Naive B cell (primary cell): ENCODE results near the gene MARCKSL1. TPM values are rescaled to one million over a fixed set of nuclear protein-coding genes. Genes with fewer than 3 reads are reported as not detected.
A peak's percentile ranks its signal among the peaks of the same experiment; 100 is the strongest.
"Not testable (repeated sequence)": the region's sequence is repeated elsewhere in the genome, so short reads cannot be mapped to it uniquely, and the experiment has no call there.

Source experiments
- ATAC-seq, 2 donors: fragments of 150-1000 bp; cut with Tn5 transposase; 2 replicates each; pipeline ENCODE4 v1.10.0; 2021; ENCODE audit warnings: low read depth in 2 of 2, mild to moderate bottlenecking in 2 of 2, moderate library complexity in 2 of 2
- DNase-seq: peaks from one replicate; pipeline ENCODE4 v3.0.0; 2022
- H3K27ac Mint-ChIP-seq, 6 donors: one replicate each; pipeline ENCODE4 v1.8.0; 2020 to 2022; ENCODE audit warnings: mild to moderate bottlenecking in 6 of 6, mixed read lengths in 6 of 6, moderate library complexity in 5 of 6, inconsistent platforms in 2 of 6
- H3K27me3 Mint-ChIP-seq, 3 donors: one replicate each; pipeline ENCODE4 v1.8.0; 2021 to 2022; ENCODE audit warnings: mixed read lengths in 3 of 3, mild to moderate bottlenecking in 1 of 3
- H3K36me3 Mint-ChIP-seq, 2 donors: one replicate each; pipeline ENCODE4 v1.8.0; 2020 to 2022; ENCODE audit warnings: mixed read lengths in 2 of 2, inconsistent platforms in 1 of 2, mild to moderate bottlenecking in 1 of 2
- H3K4me1 Mint-ChIP-seq, 3 donors: one replicate each; pipeline ENCODE4 v1.8.0; 2020 to 2022; ENCODE audit warnings: mixed read lengths in 3 of 3, inconsistent platforms in 1 of 3, mild to moderate bottlenecking in 1 of 3, moderate library complexity in 1 of 3
- H3K4me3 Mint-ChIP-seq, 8 donors: one replicate each; pipeline ENCODE4 v1.8.0; 2020 to 2022; ENCODE audit warnings: mild to moderate bottlenecking in 8 of 8, mixed read lengths in 8 of 8, moderate library complexity in 8 of 8, inconsistent platforms in 2 of 8
- H3K9me3 Mint-ChIP-seq, 7 donors: one replicate each; pipeline ENCODE4 v1.8.0; 2020 to 2022; ENCODE audit warnings: mixed read lengths in 7 of 7, mild to moderate bottlenecking in 5 of 7, inconsistent platforms in 2 of 7, moderate library complexity in 1 of 7
- polyA plus RNA-seq, 6 donors: library from polyadenylated mRNA; unstranded; fragments of 300-500 nt; fragmentation: Illumina TruSeq; gene quantifications; one replicate each; pipeline ENCODE4 v1.2.3, GENCODE V29; 2021; ENCODE audit warnings: low read depth in 6 of 6

MARCKSL1 gene
- polyA plus RNA-seq, 6 donors from 2014 or later, result 171 to 297 (median 207) TPM

DNA sequence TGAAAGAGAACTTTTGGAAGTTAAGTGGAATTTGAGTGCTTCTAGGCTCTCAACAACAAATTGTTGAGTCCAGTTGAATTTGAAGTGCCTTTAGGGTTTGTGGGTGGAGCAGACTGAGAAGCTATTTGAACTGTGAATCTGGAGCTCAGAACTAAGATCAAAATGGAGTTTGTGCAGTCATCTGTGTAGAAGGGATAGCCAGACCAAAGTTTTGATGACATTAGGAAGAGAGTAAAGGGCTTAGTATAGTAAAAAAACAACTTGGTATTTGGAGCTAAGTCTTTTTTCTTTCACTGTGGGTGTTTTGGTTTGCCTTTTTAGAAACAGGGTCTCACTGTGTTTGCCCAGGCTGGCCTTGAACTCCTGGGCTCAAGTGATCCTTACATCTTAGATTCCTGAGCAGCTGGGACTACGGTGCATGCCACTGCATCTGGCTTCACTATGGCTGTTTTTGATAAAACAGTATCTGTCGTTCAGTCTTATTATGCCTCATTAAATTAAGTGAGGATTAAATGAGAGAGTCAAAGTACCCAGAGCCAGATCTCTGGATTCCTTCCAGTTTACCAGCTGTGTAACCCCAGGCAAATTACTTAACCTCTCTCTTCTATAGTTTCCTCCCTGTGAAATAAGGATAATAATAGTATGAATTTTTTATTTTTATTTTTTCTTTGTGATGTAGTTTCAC is 24.2 kb downstream of the MARCKSL1 start:
- peaks cover 8 to 13% of the 10 kb centered on the region in 2 donors for H3K36me3 Mint-ChIP-seq
- ATAC-seq, result no peak
- peak overlapping the region in 3 of 8 donors; percentile 17 to 54 (median 45) for H3K4me3 Mint-ChIP-seq

DNA sequence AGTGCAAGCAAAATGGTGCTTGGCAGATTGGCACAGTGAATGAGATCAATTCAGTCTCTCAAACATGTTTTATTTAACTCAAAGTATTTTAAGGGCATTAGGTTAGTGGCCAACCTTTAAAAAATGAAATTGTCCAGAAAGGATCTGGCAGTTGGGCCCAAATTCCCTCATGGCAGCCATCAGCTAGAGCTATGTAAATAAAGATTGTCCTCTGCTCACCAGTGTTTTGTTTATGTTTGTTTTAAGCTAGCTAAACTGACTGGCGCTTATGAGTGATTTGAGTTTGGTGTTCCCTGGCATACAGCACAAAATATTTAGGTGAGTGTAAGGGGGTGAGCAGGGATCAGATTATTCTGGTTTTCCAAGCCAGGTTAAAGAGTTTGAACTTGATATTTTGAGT is 26.1 kb downstream of the MARCKSL1 start:
- Mint-ChIP-seq H3K4me1 (peaks cover 50 to 72% (median 70%) of the 10 kb centered on the region in 3 donors), H3K36me3 (peaks cover 8 to 12% of the 10 kb centered on the region in 2 donors)

More for the DNA sequence above, 24.2 kb downstream of the MARCKSL1 start:
- H3K9me3 Mint-ChIP-seq, result no peaks in the 10 kb centered on the region
- H3K4me1 Mint-ChIP-seq, result peaks cover 60 to 85% (median 81%) of the 10 kb centered on the region in 3 donors
- H3K27ac Mint-ChIP-seq, result peak overlapping the region in 5 of 6 donors; percentile 2 to 95 (median 40)
- no peaks in the 10 kb centered on the region for H3K27me3 Mint-ChIP-seq
- DNase-seq, result no peak

DNA sequence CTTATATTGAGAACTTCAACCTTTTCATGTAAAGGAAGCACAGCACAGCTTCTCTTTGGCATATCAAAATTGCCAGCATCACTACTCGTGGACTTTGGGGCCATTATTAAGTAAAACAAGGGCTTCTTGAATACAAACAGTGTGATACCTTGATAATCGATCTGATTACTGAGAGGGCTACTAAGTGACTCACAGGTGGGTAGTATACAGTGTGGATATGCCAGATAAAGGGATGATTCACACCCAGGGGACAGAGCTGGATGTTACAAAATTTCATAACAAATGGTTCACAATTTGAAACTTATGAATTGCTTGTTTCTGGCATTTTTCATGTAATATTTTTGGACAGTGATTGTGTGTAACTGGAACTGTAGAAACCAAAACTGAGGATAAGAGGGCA is 28.7 kb downstream of the MARCKSL1 start:
- Mint-ChIP-seq H3K27ac (peak overlapping the region; percentile 58 to 93 (median 86)), H3K4me1 (peaks cover 45 to 63% (median 57%) of the 10 kb centered on the region in 3 donors), H3K9me3 (peaks cover 0 to 2% (median 0%) of the 10 kb centered on the region in 7 donors), H3K36me3 (peaks cover 19 to 24% of the 10 kb centered on the region in 2 donors), H3K27me3 (no peaks in the 10 kb centered on the region), H3K4me3 (peak overlapping the region in 7 of 8 donors; percentile 1 to 74 (median 40))
- DNase-seq (no peak), ATAC-seq (no peak)

More for the DNA sequence above, 26.1 kb downstream of the MARCKSL1 start:
- ATAC-seq (no peak), DNase-seq (no peak)
- H3K9me3 Mint-ChIP-seq, result peaks cover 0 to 2% (median 0%) of the 10 kb centered on the region in 7 donors
- H3K27me3 Mint-ChIP-seq, result no peaks in the 10 kb centered on the region
- peak overlapping the region in 4 of 8 donors; percentile 12 to 75 (median 43) for H3K4me3 Mint-ChIP-seq
- H3K27ac Mint-ChIP-seq, result peak overlapping the region in 5 of 6 donors; percentile 45 to 85 (median 83)

GRCh38 chr1:32305310-32305709 is 30.7 kb downstream of the MARCKSL1 start:
- ATAC-seq, result no peak
- peaks cover 41 to 63% (median 59%) of the 10 kb centered on the region in 3 donors for H3K4me1 Mint-ChIP-seq
- no peak overlapping the region for H3K4me3 Mint-ChIP-seq
- DNase-seq, result no peak
- peaks cover 31 to 32% of the 10 kb centered on the region in 2 donors for H3K36me3 Mint-ChIP-seq
- no peaks in the 10 kb centered on the region for H3K27me3 Mint-ChIP-seq
- peaks cover 0 to 2% (median 0%) of the 10 kb centered on the region in 7 donors for H3K9me3 Mint-ChIP-seq
- H3K27ac Mint-ChIP-seq, result peak overlapping the region in 1 of 6 donors; percentile 41

- peak overlapping the region; percentile 3 to 88 (median 59) for H3K27ac Mint-ChIP-seq
Measured at GRCh38 chr1:32303997-32304622, 31.9 kb downstream of the MARCKSL1 start.

DNA sequence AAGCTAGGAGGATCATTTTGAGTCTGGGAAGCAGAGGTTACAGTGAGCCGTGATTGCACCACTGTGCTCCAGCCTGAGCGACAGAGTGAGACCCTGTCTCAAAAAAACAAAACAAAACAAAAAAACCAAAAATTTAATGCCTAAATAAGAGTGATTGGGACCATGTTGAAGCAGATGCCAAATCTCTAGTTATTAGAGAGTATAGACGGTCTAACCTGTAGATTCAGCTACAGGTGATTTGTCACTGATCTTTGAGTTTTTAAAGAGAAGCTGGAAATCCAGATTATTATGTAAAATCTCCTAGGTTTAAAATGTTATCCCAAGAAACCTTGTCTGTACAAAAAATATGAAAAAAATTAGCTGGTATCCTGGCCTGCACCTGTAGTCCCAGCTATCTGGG is 32.7 kb downstream of the MARCKSL1 start:
- Mint-ChIP-seq H3K27me3 (no peaks in the 10 kb centered on the region), H3K27ac (no peak overlapping the region), H3K36me3 (peaks cover 31 to 32% of the 10 kb centered on the region in 2 donors), H3K4me1 (peaks cover 30 to 59% (median 55%) of the 10 kb centered on the region in 3 donors), H3K4me3 (no peak overlapping the region), H3K9me3 (peaks cover 0 to 2% (median 0%) of the 10 kb centered on the region in 7 donors)
- DNase-seq (no peak), ATAC-seq (no peak)

More at GRCh38 chr1:32303997-32304622, 31.9 kb downstream of the MARCKSL1 start:
- H3K9me3 Mint-ChIP-seq, result peaks cover 0 to 2% (median 0%) of the 10 kb centered on the region in 7 donors
- no peak for DNase-seq
- H3K4me1 Mint-ChIP-seq, result peaks cover 34 to 63% (median 59%) of the 10 kb centered on the region in 3 donors
- H3K4me3 Mint-ChIP-seq, result no peak overlapping the region
- peaks cover 31 to 32% of the 10 kb centered on the region in 2 donors for H3K36me3 Mint-ChIP-seq
- no peak for ATAC-seq
- no peaks in the 10 kb centered on the region for H3K27me3 Mint-ChIP-seq

DNA sequence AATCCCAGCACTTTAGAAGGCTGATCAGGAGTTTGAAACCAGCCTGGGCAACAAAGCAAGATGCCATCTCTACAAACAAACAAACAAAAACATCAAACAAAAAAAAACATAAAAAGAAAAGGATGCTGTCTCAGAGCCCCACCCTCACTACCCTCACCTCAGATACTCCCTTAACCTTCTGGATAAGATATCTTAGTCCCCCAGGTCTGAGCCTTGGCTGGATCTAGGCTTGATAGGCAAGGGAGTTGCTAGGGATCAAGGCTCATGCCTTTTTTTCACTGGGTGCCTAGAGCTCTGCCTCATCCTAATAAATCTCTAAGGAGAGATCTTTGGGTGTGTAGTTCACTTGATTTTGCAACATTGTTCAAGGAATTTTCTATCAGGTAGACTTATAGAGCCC is 36.7 kb downstream of the MARCKSL1 start:
- Mint-ChIP-seq H3K4me1 (peaks cover 32 to 77% (median 65%) of the 10 kb centered on the region in 3 donors), H3K27ac (peak overlapping the region in 4 of 6 donors; percentile 15 to 80 (median 42)), H3K27me3 (no peaks in the 10 kb centered on the region), H3K9me3 (peaks cover 0 to 2% (median 0%) of the 10 kb centered on the region in 7 donors), H3K36me3 (peaks cover 23 to 30% of the 10 kb centered on the region in 2 donors), H3K4me3 (peak overlapping the region in 1 of 8 donors; percentile 22)
- DNase-seq (no peak), ATAC-seq (no peak)

DNA sequence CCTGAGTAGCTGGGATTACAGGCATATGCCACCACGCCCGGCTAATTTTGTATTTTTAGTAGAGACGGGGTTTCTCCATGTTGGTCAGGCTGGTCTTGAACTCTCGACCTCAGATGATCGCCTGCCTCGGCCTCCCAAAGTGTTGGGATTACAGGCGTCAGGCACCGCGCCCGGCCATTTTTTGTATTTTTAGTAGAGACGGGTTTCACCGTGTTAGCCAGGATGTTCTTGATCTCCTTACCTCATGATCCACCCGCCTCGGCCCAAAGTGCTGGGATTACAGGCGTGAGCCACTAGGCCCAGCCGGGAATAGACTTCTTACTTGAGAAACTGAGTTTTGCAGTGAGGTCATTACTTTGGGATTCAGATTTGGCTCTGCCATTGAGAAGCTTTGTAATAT is 37.8 kb downstream of the MARCKSL1 start:
- H3K4me3 Mint-ChIP-seq, result peak overlapping the region in 1 of 8 donors; percentile 40

GRCh38 chr1:32291708-32292538 is 44.1 kb downstream of the MARCKSL1 start, which contains the start of gene HDAC1:
Gene HDAC1, plus strand, starts transcription at chr1:32292083. Its CDS starts 87 bp downstream, at chr1:32292170.
- H3K36me3 Mint-ChIP-seq, result peaks cover 0 to 4% of the 10 kb centered on the region in 2 donors

More for the DNA sequence above, 37.8 kb downstream of the MARCKSL1 start:
- Mint-ChIP-seq H3K4me1 (peaks cover 32 to 85% (median 71%) of the 10 kb centered on the region in 3 donors), H3K36me3 (peaks cover 14 to 23% of the 10 kb centered on the region in 2 donors), H3K27ac (peak overlapping the region in 1 of 6 donors; percentile 36)
- H3K9me3 Mint-ChIP-seq, DNase-seq, ATAC-seq, H3K27me3 Mint-ChIP-seq: not testable (repeated sequence)

GRCh38 chr1:32291145-32291707 is 44.8 kb downstream of the MARCKSL1 start:
- H3K27me3 Mint-ChIP-seq, result no peaks in the 10 kb centered on the region
- ATAC-seq, result no peak
- peaks cover 23 to 55% (median 38%) of the 10 kb centered on the region in 3 donors for H3K4me1 Mint-ChIP-seq
- DNase-seq, result no peak
- H3K4me3 Mint-ChIP-seq, result peak overlapping the region; percentile 91 to 100 (median 99)
- no peaks in the 10 kb centered on the region for H3K36me3 Mint-ChIP-seq
- peak overlapping the region; percentile 95 to 98 (median 97) for H3K27ac Mint-ChIP-seq
- no peaks in the 10 kb centered on the region for H3K9me3 Mint-ChIP-seq

More at GRCh38 chr1:32291708-32292538, 44.1 kb downstream of the MARCKSL1 start, which contains the start of gene HDAC1:
- peak; percentile 95 to 97 for ATAC-seq
- peaks cover 29 to 62% (median 45%) of the 10 kb centered on the region in 3 donors for H3K4me1 Mint-ChIP-seq
- no peaks in the 10 kb centered on the region for H3K9me3 Mint-ChIP-seq
- peak; percentile 96 for DNase-seq
- H3K27ac Mint-ChIP-seq, result peak within 1 kb of the TSS; percentile 95 to 98 (median 98)
- H3K27me3 Mint-ChIP-seq, result no peaks in the 10 kb centered on the region
- H3K4me3 Mint-ChIP-seq, result peak within 1 kb of the TSS; percentile 91 to 100 (median 99)

DNA sequence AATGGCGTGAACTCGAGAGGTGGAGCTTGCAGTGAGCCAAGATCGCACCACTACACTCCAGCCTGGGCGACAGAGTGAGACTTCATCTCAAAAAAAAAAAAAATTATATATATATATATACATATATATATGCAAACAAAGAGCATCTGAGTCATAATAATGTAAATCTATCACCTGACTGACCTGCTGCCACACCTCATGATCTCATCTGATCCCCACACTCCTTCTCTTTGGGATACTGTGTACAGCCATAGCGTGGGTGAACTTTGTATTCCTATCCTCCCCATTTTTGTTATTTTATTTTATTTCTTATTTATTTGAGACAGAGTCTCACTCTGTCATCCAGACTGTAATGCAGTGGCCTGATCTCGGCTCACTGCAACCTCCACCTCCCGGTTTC is 46.8 kb downstream of the MARCKSL1 start:
- Mint-ChIP-seq H3K27me3 (no peaks in the 10 kb centered on the region), H3K27ac (peak overlapping the region in 1 of 6 donors; percentile 39), H3K4me3 (no peak overlapping the region), H3K9me3 (no peaks in the 10 kb centered on the region), H3K36me3 (no peaks in the 10 kb centered on the region), H3K4me1 (peaks cover 15 to 35% (median 23%) of the 10 kb centered on the region in 3 donors)
- ATAC-seq (no peak), DNase-seq (no peak)

DNA sequence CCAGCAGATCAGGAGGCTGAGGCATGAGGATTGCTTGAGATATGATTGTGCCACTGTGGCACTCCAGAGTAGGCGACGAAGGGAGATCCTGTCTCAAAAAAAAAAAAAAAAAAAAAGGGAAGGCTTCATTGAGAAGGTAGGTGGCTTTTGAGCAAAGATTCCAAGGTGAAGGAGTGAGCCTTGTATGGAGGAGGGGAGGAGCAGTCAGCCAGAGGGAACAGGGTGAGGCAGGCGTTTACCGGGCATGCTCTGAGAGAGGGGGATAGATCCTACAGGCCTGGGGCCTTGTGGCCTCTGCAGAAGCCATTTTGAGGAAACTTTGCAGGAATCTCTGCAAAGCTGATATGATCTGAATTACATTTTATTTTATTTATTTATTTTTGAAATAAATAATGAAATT is 49.3 kb downstream of the MARCKSL1 start:
- DNase-seq, result no peak
- Mint-ChIP-seq H3K27me3 (no peaks in the 10 kb centered on the region), H3K9me3 (no peaks in the 10 kb centered on the region), H3K4me1 (peaks cover 5 to 15% (median 5%) of the 10 kb centered on the region in 3 donors), H3K4me3 (no peak overlapping the region), H3K36me3 (no peaks in the 10 kb centered on the region), H3K27ac (peak overlapping the region in 1 of 6 donors; percentile 49)
- no peak for ATAC-seq
